T1000 (cell line): ENCODE measurements around the gene DDR1.
"Not testable (repeated sequence)": the region's sequence is repeated elsewhere in the genome, so short reads cannot be mapped to it uniquely, and the experiment has no call there.

Source experiments
- DNase-seq: peaks from one replicate; lab custom pipeline; 2025; ENCODE audit warnings: mixed read lengths; lab: John Stamatoyannopoulos, UW

The DDR1 gene

DNA sequence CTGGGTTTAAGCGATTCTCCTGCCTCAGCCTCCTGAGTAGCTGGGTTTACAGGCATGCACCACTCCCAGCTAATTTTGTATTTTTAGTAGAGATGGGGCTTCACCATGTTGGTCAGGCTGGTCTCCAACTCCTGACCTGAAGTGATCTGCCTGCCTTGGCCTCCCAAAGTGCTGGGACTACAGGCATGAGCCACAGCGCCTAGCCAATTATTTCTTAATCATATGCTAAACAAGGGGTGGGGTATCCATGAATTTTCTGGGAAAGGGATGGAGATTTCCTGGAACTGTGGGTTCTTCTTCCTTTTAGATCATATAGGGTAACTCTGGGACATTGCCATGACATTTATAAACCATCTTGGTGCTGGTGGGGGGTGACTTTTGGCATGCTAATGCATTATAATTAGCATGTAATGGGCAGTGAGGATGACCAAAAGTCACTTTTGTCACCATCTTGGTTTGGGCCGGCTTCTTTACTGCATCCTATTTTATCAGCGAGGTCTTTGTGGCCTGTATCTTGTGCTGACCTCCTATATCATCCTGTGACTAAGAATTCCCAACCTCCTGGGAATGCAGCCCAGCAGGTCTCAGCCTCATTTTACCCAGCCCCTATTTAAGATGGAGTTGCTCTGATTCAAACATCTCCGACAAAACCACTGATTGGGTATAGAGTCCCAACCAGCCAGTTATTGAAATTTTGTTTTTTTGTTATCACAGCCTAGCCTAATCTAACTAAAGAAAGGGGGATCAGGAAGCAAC lies 29.9 kb upstream of the DDR1 start:
- no peak for DNase-seq

GRCh38 chr6:30855429-30856075 lies 28.8 kb upstream of the DDR1 start:
- DNase-seq: no peak

DNA sequence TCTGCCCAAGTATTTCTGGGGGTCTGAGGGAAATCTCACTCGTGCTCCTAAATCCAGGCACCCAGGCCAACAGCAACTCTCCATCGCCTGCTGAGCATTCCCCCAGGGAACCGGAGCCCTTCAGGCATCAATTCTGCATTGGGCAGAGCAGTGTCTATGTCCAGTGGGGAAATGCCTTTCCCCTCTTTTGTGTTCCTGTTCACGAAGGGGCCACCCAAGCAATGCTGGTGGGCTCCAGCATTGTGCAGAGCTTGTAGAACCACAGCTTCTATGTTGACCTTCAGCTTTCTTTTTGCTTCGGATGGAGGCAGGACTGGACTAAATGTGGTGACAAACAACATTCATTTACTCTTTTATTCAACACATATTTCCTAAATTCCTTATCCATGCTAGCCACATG lies 27.2 kb upstream of the DDR1 start:
- DNase-seq: no peak

DNA sequence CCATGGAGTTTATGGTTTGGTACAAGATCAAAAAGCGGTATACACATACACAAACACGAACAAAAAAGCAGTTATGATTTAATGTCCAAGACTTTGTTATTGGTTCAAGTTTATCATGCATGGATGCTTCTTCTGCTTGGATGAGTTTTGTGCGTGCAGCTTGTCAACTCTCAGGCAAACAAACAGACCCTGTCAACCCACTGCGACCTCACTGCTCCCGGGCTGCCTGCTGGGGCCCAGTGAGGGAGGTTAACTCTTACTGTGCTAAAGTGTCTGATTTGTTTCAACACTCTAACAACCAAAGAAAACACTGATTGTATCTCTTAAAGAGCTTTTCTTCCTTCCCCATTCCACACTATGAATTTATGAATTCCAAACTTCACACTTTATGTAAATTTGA lies 26.8 kb upstream of the DDR1 start:
- no peak for DNase-seq

GRCh38 chr6:30859726-30860125 lies 24.6 kb upstream of the DDR1 start:
- not testable (repeated sequence) for DNase-seq

DNA sequence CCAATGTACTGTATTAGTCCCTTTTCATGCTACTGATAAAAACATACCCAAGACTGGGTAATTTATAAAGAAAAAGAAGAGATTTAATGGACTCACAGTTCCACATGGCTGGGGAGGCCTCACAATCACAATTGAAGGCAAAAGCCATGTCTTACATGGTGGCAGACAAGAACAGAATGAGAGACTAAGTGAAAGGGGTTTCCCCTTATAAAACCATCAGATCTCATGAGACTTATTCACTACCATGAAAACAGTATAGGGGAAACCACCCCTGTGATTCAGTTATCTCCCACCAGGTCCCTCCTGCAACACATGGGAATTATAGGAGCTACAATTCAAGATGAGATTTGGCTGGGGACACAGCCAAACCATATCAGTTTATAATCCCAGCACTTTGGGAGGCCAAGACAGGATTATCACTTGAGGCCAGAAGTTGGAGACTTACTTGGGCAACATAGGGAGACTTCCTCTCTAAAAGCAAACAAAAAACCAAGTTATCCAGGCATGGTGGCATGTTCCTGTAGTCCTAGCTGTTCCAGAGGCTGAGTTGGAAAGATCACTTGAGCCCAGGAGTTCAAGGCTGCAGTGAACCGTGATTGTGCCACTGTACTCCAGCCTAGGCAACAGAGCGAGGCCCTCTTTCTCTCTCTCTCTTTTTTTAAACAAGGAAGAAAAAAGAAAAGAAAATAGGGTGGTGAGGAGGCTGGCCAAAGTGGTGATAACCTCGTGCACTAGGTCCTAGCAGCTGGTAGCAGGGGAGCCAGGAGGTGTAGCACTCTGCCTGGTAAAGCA lies 22.9 kb upstream of the DDR1 start:
- DNase-seq: no peak

DNA sequence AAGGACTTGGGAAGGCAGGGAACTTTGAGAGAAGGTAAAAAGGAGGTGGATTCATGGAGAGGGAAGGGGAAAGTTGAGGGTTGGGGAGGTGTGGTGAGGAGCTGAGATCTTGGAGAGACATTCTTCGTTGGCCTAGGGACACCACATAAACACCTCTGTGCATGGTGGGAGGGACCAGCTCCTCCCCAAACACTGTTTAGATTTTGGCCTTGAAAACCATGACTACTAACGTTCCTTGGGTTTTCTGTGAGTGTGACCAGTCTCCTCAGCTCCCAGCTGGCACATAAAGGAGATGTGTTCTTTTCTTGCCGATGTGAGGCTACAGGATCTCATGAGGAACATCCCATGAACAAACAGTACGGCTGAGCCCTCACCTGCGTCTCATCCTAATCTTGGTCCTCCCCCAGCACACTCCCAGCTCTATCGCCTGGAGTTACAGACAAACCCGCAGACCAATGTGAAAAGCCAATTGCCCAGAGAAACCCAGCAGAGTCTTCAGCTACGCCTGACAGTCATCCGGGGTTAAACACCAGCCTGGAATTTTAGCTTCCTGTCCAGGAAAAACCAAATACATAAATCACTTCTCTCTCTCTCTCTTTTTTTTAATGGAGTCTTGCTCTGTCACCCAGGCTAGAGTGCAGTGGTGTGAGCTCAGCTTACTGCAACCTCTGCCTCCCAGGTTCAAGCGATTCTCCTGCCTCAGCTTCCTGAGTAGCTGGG lies 22.0 kb upstream of the DDR1 start:
- DNase-seq: no peak

- DNase-seq: no peak
These were observed 20.0 kb upstream of the DDR1 start for GRCh38 chr6:30864325-30864724.

DNA sequence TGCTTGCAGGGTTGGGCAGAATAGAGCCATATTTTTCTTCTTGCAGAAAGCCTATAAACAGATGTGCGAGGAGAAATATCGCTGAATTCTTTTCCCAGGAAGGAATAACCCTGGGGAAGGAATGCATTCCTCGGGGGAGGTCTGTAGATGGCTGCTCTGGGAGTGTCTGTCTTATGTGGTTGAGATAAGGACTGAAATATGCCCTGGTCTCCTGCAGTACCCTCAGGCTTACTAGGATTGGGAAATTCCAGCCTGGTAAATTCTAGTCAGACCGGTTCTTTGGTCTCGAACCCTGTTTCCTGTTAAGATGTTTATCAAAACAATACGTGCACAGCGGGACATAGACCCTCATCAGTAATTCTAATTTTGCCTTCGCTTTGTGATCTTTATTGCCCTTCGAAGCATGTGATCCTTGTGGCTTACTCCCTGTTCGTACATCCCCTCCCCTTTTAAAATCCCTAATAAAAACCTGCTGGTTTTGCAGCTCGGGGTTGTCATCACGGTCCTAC lies 15.0 kb upstream of the DDR1 start:
- not testable (repeated sequence) for DNase-seq

- no peak for DNase-seq
These were observed 13.8 kb upstream of the DDR1 start for GRCh38 chr6:30870546-30870945.

- DNase-seq: no peak
These were observed 12.6 kb upstream of the DDR1 start for GRCh38 chr6:30871592-30872183.

- no peak for DNase-seq
These were observed 11.1 kb upstream of the DDR1 start for GRCh38 chr6:30873137-30873640.

GRCh38 chr6:30873795-30874194 lies 10.5 kb upstream of the DDR1 start:
- DNase-seq: not testable (repeated sequence)

- no peak for DNase-seq
These were observed 8.9 kb upstream of the DDR1 start for GRCh38 chr6:30875244-30876038.

DNA sequence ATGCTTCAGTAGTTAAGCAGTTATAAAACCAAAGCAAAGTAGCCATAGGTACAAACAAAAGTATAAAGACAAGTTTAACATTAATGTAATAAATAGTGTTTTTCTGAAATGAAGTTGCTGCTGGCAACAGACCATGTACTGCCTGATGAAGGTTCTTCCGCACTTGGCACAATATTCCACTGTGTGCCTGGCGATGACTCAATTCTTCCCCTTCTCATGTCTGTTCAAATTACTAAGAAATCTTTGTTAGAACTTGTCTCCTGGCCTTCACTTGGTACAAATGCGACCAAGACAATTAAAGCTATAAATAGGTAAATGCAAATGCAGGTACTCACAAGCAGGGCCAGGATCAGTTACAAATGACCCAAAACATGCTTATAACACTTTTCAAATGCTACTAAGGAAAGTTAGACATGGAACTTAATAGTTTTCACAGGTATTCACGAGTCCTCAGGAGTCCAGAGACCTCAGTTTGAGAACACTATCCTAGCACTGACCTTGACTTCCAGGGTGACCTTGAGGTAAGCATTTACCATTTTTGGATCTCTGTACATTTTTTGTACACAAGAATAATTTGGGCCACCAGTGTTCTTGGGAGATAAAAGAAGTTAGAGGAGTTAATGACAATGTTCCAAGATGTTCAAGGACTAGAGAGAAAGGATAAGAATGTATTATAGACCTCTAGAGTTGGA lies 8.1 kb upstream of the DDR1 start:
- no peak for DNase-seq

DNA sequence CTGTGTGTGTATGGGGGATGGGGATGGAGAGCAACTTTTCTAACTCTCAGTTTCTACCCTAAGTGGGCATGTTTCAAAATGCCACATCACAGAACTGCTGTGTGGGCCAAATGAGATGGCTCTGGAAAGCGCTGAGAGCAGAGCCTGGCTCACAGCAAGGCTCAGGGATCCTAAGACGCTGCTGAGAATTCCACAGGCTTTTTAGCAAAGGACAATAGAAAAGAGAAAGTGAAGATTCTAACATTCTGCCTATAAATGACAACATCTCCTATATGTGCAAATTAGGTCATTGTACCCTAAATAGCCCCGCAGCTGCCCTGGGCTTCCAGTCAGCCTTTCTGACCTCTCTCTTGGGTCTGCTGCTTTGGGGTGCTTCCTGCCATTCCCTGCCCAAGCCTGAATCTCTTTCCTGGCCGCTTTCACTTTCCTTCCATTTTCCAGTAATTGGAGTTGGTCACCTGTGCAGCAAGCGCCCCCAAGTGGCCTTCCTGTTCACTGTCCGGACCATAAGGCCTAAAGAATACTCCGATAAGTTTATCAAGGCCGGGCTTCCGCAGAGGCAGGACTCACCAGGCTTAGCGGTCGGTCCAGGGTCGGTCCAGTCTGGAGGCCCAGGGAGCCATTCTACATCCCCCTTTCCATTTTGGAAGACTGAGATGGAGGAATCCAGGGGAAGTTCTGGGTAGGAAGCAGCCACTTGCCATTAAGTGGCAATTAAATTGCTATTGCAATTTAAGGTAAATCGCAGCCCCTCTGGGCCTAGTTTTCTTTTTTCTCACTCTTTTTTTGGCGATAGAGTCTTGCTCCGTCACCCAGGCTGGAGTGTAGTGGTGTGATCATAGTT lies 6.7 kb upstream of the DDR1 start:
- DNase-seq: peak; percentile 63

DNA sequence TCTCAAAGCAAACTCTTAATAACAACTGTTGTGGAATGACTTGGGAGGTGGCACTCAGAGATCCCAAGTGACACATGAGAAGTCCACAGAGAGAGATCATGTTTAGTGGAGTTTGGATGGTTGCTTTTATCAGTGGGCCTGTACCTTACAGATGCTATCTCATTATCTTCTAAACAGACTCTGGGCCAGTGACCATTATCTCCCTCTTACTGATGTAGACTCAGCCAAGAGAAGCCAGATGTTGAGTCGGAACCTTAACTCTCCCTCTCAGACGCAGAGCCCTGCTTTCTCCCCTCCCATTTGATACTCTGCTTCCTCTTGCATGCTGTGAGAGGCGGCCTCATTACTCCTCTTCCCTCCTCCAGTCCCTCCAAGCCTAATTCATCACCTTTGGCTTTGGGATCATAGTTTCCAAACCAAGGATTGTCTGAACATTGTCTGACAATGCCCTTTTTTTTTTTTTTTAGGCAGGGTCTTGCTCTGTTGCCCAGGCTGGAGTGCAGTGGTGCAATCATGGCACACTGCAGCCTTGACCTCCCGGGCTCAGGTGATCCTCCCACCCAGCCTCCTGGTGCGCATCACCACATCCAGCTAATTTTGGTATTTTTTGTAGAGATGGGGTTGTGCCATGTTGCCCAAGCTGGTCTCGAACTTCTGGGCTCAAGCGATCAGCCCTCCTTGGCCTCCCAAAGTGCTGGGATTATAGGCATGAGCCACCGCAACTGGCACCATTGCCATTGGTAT lies 4.5 kb upstream of the DDR1 start:
- no peak for DNase-seq

DNA sequence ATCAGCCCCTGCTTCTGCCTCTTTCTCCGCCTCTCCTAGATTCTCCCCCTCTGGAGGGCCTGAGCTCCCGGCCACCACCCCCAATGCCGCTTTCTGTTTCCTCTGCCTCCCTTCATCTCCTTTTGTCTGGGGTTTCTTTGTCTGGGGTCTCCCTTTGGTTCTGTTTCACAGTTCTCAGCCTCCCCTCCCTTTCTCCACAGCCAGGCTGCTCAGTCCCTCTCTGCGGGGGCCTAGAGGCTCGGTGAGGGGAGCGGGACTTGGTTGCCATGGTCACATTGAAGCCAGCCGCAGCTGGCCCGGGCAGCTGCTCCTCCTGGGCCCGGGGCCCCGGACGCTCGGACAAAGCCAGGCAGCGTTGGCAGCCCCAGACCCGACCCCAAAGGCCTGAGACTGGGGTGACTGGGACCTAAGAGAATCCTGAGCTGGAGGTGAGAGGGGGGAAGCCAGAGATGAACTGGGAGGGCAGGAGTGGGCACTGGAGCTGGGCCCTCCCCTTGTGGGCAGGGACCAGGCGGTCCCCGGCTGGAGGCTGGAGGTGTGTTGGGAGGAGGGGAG lies 3.5 kb upstream of the DDR1 start:
- DNase-seq: no peak
